ENCODE data around the gene PCDH15. TPM values are rescaled to one million over a fixed set of nuclear protein-coding genes. Genes with fewer than 3 reads are reported as not detected.

PCDH15 gene
- total and polyA plus RNA-seq, 9 donors, result 0.10 to 1.2 (median 0.49) TPM

DNA sequence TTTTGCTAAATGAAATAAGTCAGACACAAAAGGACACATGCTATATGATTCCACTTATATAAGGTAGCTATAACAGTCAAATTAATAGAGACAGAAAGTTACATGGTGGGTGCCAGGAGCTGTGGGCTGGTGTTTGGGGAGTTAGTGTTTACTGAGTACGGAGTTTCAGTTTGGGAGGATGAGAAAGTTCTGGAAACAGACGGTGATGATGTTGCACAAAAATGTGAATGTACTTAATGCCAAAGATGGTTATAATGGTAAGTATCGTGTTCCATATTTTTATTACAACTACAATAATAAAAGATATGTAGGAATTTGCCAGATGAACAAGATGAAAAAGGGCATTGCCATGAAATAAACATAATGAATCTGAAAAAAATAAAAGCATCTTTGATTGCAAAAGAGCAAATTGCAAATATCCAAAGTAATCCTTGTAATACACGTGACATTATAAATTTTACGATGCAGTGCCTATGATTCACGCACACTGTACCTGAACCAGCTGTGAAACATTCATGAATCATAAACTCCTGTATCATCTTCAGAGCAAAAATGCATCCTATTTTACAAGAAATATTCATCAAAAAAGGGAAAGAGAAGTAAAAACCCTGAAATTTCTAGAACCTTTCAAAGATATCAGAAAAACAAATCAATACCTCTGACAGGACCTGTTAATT lies 676.7 kb downstream of the PCDH15 start:
- H3K4me3 ChIP-seq (ENCODE audit: low read length), result no peak overlapping the region
- no peak overlapping the region for H3K27ac ChIP-seq (ENCODE audit: low read length)
- WGBS (ENCODE audit: insufficient coverage), result 57% methylated on average over 1 of the region's 6 CpGs
- no peaks in the 10 kb centered on the region for H3K27me3 ChIP-seq (ENCODE audit: control insufficient read depth, insufficient read depth, low read length)
- H3K9me3 ChIP-seq (replicated peaks; ENCODE audit: control insufficient read depth, low read depth, low read length), result no peaks in the 10 kb centered on the region
- H3K36me3 ChIP-seq (ENCODE audit: control insufficient read depth, insufficient read depth, low read length), result no peaks in the 10 kb centered on the region
- no peak for DNase-seq
- no peaks in the 10 kb centered on the region for H3K4me1 ChIP-seq (ENCODE audit: control insufficient read depth, insufficient read depth, low read length)

DNA sequence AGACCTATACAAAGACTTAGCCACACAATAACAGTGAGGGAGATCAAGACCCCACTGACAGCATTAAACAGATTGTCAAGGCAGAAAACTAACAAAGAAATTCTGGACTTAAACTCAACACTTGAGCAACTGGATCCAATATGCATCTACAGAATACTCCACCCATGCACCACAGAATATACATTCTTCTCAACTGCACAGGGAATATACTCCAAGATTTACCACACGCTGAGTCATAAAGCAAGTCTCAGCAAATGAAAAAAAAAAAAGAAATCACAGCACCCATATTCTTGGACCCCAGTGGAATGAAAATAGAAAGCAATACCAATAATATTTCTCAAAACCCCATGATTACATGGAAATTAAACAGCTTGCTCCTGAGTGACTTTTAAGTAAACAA lies 680.2 kb downstream of the PCDH15 start:
- Histone ChIP-seq H3K27ac (ENCODE audit: low read length) (no peak overlapping the region), H3K27me3 (ENCODE audit: control insufficient read depth, insufficient read depth, low read length) (no peaks in the 10 kb centered on the region), H3K4me3 (ENCODE audit: low read length) (no peak overlapping the region), H3K36me3 (ENCODE audit: control insufficient read depth, insufficient read depth, low read length) (no peaks in the 10 kb centered on the region), H3K9me3 (replicated peaks; ENCODE audit: control insufficient read depth, low read depth, low read length) (no peaks in the 10 kb centered on the region), H3K4me1 (ENCODE audit: control insufficient read depth, insufficient read depth, low read length) (no peaks in the 10 kb centered on the region)
- DNase-seq, result no peak
- no CpG with 5 or more reads among the region's 1 CpG for WGBS (ENCODE audit: insufficient coverage)

DNA sequence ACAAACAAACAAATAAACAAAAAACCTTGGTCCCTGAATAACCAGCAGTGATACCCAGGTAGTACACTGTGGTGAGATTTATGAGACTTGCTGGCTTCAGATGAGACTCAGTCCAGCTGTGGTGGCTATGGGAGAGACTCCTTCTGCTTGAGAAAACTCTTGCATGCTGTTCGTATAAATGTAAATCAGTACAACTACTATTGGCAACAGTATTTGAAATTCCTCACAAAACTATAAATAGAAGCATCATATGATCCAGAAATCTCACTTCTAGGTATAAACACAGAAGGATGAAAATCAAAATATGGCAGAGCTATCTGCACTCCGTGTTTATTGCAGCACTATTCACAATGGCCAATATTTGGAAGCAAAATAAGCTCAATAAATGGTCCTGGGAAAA lies 692.1 kb downstream of the PCDH15 start:
- no peaks in the 10 kb centered on the region for H3K27me3 ChIP-seq (ENCODE audit: control insufficient read depth, insufficient read depth, low read length)
- no CpG with 5 or more reads among the region's 2 CpGs for WGBS (ENCODE audit: insufficient coverage)
- H3K4me1 ChIP-seq (ENCODE audit: control insufficient read depth, insufficient read depth, low read length), result no peaks in the 10 kb centered on the region
- H3K36me3 ChIP-seq (ENCODE audit: control insufficient read depth, insufficient read depth, low read length), result no peaks in the 10 kb centered on the region
- DNase-seq, result no peak
- no peak overlapping the region for H3K4me3 ChIP-seq (ENCODE audit: low read length)
- H3K9me3 ChIP-seq (replicated peaks; ENCODE audit: control insufficient read depth, low read depth, low read length), result peaks cover 2% of the 10 kb centered on the region
- no peak overlapping the region for H3K27ac ChIP-seq (ENCODE audit: low read length)

DNA sequence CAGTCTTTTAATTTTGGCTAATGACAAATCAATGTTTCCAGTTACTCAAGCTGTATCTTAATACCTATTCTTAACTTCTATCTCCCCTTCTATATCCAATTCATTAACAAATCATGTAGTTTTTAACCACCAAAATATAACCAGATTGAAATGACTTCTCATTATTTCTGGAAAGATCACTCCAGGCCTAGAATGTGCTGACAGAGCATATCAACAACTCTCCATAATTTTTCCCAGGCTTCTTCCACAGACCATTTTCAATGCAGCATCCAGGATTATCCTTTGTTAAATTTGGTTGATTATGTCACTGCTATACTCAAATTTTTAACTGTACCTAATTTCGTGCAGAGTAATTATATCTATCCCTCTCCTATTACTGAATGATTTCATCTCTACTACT lies 704.1 kb downstream of the PCDH15 start:
- DNase-seq, result no peak
- no peaks in the 10 kb centered on the region for H3K36me3 ChIP-seq (ENCODE audit: control insufficient read depth, insufficient read depth, low read length)
- no peaks in the 10 kb centered on the region for H3K9me3 ChIP-seq (replicated peaks; ENCODE audit: control insufficient read depth, low read depth, low read length)
- WGBS (ENCODE audit: insufficient coverage), result no CpG with 5 or more reads among the region's 1 CpG
- no peaks in the 10 kb centered on the region for H3K27me3 ChIP-seq (ENCODE audit: control insufficient read depth, insufficient read depth, low read length)
- H3K4me3 ChIP-seq (ENCODE audit: low read length), result no peak overlapping the region
- no peak overlapping the region for H3K27ac ChIP-seq (ENCODE audit: low read length)
- no peaks in the 10 kb centered on the region for H3K4me1 ChIP-seq (ENCODE audit: control insufficient read depth, insufficient read depth, low read length)

DNA sequence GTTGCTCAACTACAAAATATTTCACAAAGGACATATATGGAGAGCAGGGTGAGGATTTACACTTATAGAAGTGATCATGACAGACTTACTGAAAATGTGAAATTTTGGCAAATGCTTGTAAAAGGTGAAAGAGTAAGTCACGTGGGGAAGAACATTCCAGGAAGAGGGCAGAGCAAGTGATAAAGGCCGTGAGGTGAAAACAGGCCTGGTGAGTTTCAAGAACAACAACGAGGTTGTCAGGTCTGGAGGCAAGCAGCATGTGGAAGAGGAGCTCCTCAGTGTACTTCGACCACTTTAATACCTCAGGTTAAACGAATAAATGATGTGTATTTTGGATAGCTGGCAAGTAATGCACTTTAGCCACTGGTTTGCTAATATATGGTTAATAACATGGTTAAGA lies 706.7 kb downstream of the PCDH15 start:
- Histone ChIP-seq H3K36me3 (ENCODE audit: control insufficient read depth, insufficient read depth, low read length) (no peaks in the 10 kb centered on the region), H3K4me3 (ENCODE audit: low read length) (no peak overlapping the region), H3K9me3 (replicated peaks; ENCODE audit: control insufficient read depth, low read depth, low read length) (no peaks in the 10 kb centered on the region), H3K27me3 (ENCODE audit: control insufficient read depth, insufficient read depth, low read length) (no peaks in the 10 kb centered on the region), H3K27ac (ENCODE audit: low read length) (no peak overlapping the region), H3K4me1 (ENCODE audit: control insufficient read depth, insufficient read depth, low read length) (no peaks in the 10 kb centered on the region)
- 39% methylated on average over 2 of the region's 5 CpGs for WGBS (ENCODE audit: insufficient coverage)
- no peak for DNase-seq

GRCh38 chr10:54091237-54091636 lies 709.8 kb downstream of the PCDH15 start:
- no peak overlapping the region for H3K27ac ChIP-seq (ENCODE audit: low read length)
- H3K4me3 ChIP-seq (ENCODE audit: low read length), result no peak overlapping the region
- H3K9me3 ChIP-seq (replicated peaks; ENCODE audit: control insufficient read depth, low read depth, low read length), result no peaks in the 10 kb centered on the region
- H3K27me3 ChIP-seq (ENCODE audit: control insufficient read depth, insufficient read depth, low read length), result no peaks in the 10 kb centered on the region
- no CpG with 5 or more reads among the region's 2 CpGs for WGBS (ENCODE audit: insufficient coverage)
- no peaks in the 10 kb centered on the region for H3K36me3 ChIP-seq (ENCODE audit: control insufficient read depth, insufficient read depth, low read length)
- H3K4me1 ChIP-seq (ENCODE audit: control insufficient read depth, insufficient read depth, low read length), result no peaks in the 10 kb centered on the region
- DNase-seq, result no peak

- no peaks in the 10 kb centered on the region for H3K9me3 ChIP-seq (replicated peaks; ENCODE audit: control insufficient read depth, low read depth, low read length)
- no CpG with 5 or more reads among the region's 2 CpGs for WGBS (ENCODE audit: insufficient coverage)
- DNase-seq, result no peak
- no peak overlapping the region for H3K27ac ChIP-seq (ENCODE audit: low read length)
- no peak overlapping the region for H3K4me3 ChIP-seq (ENCODE audit: low read length)
- H3K4me1 ChIP-seq (ENCODE audit: control insufficient read depth, insufficient read depth, low read length), result no peaks in the 10 kb centered on the region
- H3K27me3 ChIP-seq (ENCODE audit: control insufficient read depth, insufficient read depth, low read length), result no peaks in the 10 kb centered on the region
- no peaks in the 10 kb centered on the region for H3K36me3 ChIP-seq (ENCODE audit: control insufficient read depth, insufficient read depth, low read length)
Measured at GRCh38 chr10:54081950-54082349, 719.1 kb downstream of the PCDH15 start.

DNA sequence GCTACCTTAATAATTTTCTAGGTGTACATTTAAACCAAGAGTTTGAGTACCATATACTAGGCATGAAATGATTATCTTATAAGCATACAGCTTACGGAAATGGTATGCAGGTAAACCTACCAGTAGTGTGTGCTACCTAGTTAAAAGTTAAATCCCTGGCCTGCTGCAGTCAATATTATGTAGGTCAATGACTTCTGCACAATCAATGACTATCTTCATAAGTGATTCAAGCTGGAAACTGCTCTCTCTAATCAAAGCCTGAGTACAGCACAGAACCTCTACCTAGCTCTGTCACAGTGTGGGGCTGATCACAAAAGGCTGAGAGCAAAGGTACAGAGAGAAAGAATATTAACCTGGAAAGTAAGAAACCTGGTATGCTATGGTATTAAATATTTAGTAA lies 733.7 kb downstream of the PCDH15 start:
- H3K36me3 ChIP-seq (ENCODE audit: control insufficient read depth, insufficient read depth, low read length), result no peaks in the 10 kb centered on the region
- no peaks in the 10 kb centered on the region for H3K27me3 ChIP-seq (ENCODE audit: control insufficient read depth, insufficient read depth, low read length)
- no peak overlapping the region for H3K4me3 ChIP-seq (ENCODE audit: low read length)
- DNase-seq, result no peak
- WGBS (ENCODE audit: insufficient coverage), result no CpG with 5 or more reads among the region's 1 CpG
- no peaks in the 10 kb centered on the region for H3K4me1 ChIP-seq (ENCODE audit: control insufficient read depth, insufficient read depth, low read length)
- H3K27ac ChIP-seq (ENCODE audit: low read length), result no peak overlapping the region
- no peaks in the 10 kb centered on the region for H3K9me3 ChIP-seq (replicated peaks; ENCODE audit: control insufficient read depth, low read depth, low read length)

DNA sequence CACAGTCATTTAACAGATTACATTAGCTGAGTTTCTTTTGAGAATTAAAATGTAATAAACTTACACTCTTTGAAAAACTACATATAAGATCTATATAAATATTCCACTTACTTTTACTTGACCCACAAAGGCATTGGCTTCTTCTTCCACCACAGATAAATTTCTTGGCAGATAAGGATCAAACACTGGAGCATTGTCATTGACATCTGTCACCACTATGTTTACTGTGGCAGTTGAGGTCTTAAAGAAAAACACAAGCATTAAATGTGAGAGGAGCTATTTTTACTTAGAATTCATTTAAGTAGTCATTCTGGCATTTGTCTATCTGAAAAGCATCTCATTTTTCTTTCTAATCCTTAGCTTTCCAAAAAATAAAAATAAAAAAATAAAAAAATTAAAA lies 734.4 kb downstream of the PCDH15 start:
- Histone ChIP-seq H3K36me3 (ENCODE audit: control insufficient read depth, insufficient read depth, low read length) (no peaks in the 10 kb centered on the region), H3K4me1 (ENCODE audit: control insufficient read depth, insufficient read depth, low read length) (no peaks in the 10 kb centered on the region), H3K27me3 (ENCODE audit: control insufficient read depth, insufficient read depth, low read length) (no peaks in the 10 kb centered on the region), H3K4me3 (ENCODE audit: low read length) (no peak overlapping the region), H3K27ac (ENCODE audit: low read length) (no peak overlapping the region), H3K9me3 (replicated peaks; ENCODE audit: control insufficient read depth, low read depth, low read length) (no peaks in the 10 kb centered on the region)
- DNase-seq, result no peak

- Histone ChIP-seq H3K27ac (ENCODE audit: low read length) (no peak overlapping the region), H3K4me3 (ENCODE audit: low read length) (no peak overlapping the region), H3K36me3 (ENCODE audit: control insufficient read depth, insufficient read depth, low read length) (no peaks in the 10 kb centered on the region), H3K27me3 (ENCODE audit: control insufficient read depth, insufficient read depth, low read length) (no peaks in the 10 kb centered on the region), H3K9me3 (replicated peaks; ENCODE audit: control insufficient read depth, low read depth, low read length) (no peaks in the 10 kb centered on the region), H3K4me1 (ENCODE audit: control insufficient read depth, insufficient read depth, low read length) (no peaks in the 10 kb centered on the region)
- DNase-seq, result peak; percentile 6
Measured at GRCh38 chr10:54065106-54065505, 735.9 kb downstream of the PCDH15 start.

GRCh38 chr10:54064215-54064614 lies 736.8 kb downstream of the PCDH15 start:
- 96% methylated on average over 4 of the region's 5 CpGs for WGBS (ENCODE audit: insufficient coverage)
- Histone ChIP-seq H3K9me3 (replicated peaks; ENCODE audit: control insufficient read depth, low read depth, low read length) (no peaks in the 10 kb centered on the region), H3K4me3 (ENCODE audit: low read length) (no peak overlapping the region), H3K27ac (ENCODE audit: low read length) (no peak overlapping the region), H3K36me3 (ENCODE audit: control insufficient read depth, insufficient read depth, low read length) (no peaks in the 10 kb centered on the region), H3K27me3 (ENCODE audit: control insufficient read depth, insufficient read depth, low read length) (no peaks in the 10 kb centered on the region), H3K4me1 (ENCODE audit: control insufficient read depth, insufficient read depth, low read length) (no peaks in the 10 kb centered on the region)
- DNase-seq, result no peak
